ENCODE measurements around the gene HECTD1. TPM values are rescaled to one million over a fixed set of nuclear protein-coding genes. Genes with fewer than 3 reads are reported as not detected.
A peak's percentile ranks its signal among the peaks of the same experiment; 100 is the strongest.

The HECTD1 gene
- total RNA-seq, 1 experiment from 2014 or later, result 88.5 TPM

DNA sequence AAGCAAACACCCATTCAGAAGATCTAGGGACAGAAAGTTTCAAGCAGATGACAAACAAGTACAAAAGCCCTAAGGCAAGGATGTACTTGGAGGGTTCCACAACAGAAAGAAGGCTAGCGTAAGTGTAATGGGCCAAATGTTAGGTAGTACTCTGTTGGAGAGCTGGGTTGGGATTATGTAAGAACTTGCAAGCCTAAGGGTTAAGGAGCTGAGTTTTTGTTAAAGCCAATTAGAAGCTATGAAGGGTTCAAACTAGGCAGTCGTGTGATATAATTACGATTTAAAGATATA lies 41.4 kb downstream of the HECTD1 start:
- Mint-ChIP-seq H3K27ac (no peak overlapping the region), H3K9me3 (no peaks in the 10 kb centered on the region), H3K4me1 (no peaks in the 10 kb centered on the region), H3K27me3 (ENCODE audit: low read depth) (no peaks in the 10 kb centered on the region), H3K4me3 (no peak overlapping the region), H3K36me3 (peaks cover 62% of the 10 kb centered on the region)
- no peak for ATAC-seq
- TF ChIP-seq, protein P1, sequence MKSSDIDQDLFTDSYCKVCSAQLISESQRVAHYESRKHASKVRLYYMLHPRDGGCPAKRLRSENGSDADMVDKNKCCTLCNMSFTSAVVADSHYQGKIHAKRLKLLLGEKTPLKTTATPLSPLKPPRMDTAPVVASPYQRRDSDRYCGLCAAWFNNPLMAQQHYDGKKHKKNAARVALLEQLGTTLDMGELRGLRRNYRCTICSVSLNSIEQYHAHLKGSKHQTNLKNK (CRISPR knock-in tag; IDR thresholded peaks at IDR 0.05), result no peak
- TF ChIP-seq, protein P2, sequence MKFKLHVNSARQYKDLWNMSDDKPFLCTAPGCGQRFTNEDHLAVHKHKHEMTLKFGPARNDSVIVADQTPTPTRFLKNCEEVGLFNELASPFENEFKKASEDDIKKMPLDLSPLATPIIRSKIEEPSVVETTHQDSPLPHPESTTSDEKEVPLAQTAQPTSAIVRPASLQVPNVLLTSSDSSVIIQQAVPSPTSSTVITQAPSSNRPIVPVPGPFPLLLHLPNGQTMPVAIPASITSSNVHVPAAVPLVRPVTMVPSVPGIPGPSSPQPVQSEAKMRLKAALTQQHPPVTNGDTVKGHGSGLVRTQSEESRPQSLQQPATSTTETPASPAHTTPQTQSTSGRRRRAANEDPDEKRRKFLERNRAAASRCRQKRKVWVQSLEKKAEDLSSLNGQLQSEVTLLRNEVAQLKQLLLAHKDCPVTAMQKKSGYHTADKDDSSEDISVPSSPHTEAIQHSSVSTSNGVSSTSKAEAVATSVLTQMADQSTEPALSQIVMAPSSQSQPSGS (CRISPR knock-in tag; IDR thresholded peaks at IDR 0.05; ENCODE audit: borderline replicate concordance, low read depth), result no peak
- TF ChIP-seq ZNF317 (CRISPR knock-in tag; IDR thresholded peaks at IDR 0.05; ENCODE audit: borderline replicate concordance, low read depth) (no peak), USF2 (CRISPR knock-in tag; IDR thresholded peaks at IDR 0.05) (no peak), TEAD1 (CRISPR knock-in tag; IDR thresholded peaks at IDR 0.05) (no peak), NFYB (CRISPR knock-in tag; conservative IDR thresholded peaks at IDR 0.05; ENCODE audit: low read depth) (no peak), ZNF512 (CRISPR knock-in tag; IDR thresholded peaks at IDR 0.05; ENCODE audit: borderline replicate concordance) (no peak), PRRX2 (CRISPR knock-in tag; IDR thresholded peaks at IDR 0.05) (no peak), CREM (CRISPR knock-in tag; IDR thresholded peaks at IDR 0.05) (no peak), ZNF121 (CRISPR knock-in tag; IDR thresholded peaks at IDR 0.05) (no peak), RORB (CRISPR knock-in tag; IDR thresholded peaks at IDR 0.05) (no peak)
- TF ChIP-seq, protein P3, sequence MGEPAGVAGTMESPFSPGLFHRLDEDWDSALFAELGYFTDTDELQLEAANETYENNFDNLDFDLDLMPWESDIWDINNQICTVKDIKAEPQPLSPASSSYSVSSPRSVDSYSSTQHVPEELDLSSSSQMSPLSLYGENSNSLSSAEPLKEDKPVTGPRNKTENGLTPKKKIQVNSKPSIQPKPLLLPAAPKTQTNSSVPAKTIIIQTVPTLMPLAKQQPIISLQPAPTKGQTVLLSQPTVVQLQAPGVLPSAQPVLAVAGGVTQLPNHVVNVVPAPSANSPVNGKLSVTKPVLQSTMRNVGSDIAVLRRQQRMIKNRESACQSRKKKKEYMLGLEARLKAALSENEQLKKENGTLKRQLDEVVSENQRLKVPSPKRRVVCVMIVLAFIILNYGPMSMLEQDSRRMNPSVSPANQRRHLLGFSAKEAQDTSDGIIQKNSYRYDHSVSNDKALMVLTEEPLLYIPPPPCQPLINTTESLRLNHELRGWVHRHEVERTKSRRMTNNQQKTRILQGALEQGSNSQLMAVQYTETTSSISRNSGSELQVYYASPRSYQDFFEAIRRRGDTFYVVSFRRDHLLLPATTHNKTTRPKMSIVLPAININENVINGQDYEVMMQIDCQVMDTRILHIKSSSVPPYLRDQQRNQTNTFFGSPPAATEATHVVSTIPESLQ (CRISPR knock-in tag; IDR thresholded peaks at IDR 0.05), result no peak
- TF ChIP-seq, protein P4, sequence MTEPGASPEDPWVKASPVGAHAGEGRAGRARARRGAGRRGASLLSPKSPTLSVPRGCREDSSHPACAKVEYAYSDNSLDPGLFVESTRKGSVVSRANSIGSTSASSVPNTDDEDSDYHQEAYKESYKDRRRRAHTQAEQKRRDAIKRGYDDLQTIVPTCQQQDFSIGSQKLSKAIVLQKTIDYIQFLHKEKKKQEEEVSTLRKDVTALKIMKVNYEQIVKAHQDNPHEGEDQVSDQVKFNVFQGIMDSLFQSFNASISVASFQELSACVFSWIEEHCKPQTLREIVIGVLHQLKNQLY (CRISPR knock-in tag; IDR thresholded peaks at IDR 0.05), result no peak
- DNase-seq (ENCODE audit: low spot score), result no peak
- POLR2A ChIA-PET, result no interaction called here
- CTCF ChIA-PET, result no interaction called here

DNA sequence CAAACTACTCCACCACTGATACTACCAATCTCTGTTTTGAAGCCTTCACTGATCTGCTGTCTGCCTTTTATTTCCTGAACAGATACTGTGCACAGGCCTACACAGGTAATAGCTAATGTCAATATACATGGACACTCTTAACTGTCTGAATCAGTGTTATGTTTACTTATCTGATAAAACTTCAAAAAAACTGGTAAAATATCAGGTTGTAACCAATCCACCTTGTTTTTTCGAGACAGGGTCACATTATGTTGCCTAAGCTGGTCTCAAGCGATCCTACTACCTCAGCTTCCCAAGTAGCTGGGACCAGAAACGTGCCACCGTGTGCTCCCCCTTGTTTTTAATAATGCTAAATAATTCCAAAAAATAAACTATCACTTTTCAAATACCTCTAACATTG lies 43.5 kb downstream of the HECTD1 start:
- no peaks in the 10 kb centered on the region for H3K9me3 Mint-ChIP-seq
- no peak overlapping the region for H3K4me3 Mint-ChIP-seq
- TF ChIP-seq, protein P2 (CRISPR knock-in tag; IDR thresholded peaks at IDR 0.05; ENCODE audit: borderline replicate concordance, low read depth), result no peak
- TF ChIP-seq GABPB1 (CRISPR knock-in tag; IDR thresholded peaks at IDR 0.05), result 0 out of 2 replicates have a peak, but pooled peaks have one; percentile 18
- no peak overlapping the region for H3K27ac Mint-ChIP-seq
- peaks cover 50% of the 10 kb centered on the region for H3K36me3 Mint-ChIP-seq
- ChIA-PET CTCF (no interaction called here), POLR2A (no interaction called here)
- DNase-seq (ENCODE audit: low spot score) (no peak), ATAC-seq (no peak)
- H3K27me3 Mint-ChIP-seq (ENCODE audit: low read depth), result no peaks in the 10 kb centered on the region
- H3K4me1 Mint-ChIP-seq, result no peaks in the 10 kb centered on the region

All from WTC11 (cell line).